Activated CD8-positive, alpha-beta memory T cell treated with anti-CD3 and anti-CD28 coated beads, Interleukin-2, amount 50 U/mL, for 24 hours (primary cell): Measurements from ENCODE around the gene NSMCE1.
"Not testable (repeated sequence)": the region's sequence is repeated elsewhere in the genome, so short reads cannot be mapped to it uniquely, and the experiment has no call there.

ENCODE experiments used
- DNase-seq: peaks from one replicate; pipeline ENCODE4 v3.0.0-alpha.2; 2020; ENCODE audit errors: extremely low read depth

Gene NSMCE1

DNA sequence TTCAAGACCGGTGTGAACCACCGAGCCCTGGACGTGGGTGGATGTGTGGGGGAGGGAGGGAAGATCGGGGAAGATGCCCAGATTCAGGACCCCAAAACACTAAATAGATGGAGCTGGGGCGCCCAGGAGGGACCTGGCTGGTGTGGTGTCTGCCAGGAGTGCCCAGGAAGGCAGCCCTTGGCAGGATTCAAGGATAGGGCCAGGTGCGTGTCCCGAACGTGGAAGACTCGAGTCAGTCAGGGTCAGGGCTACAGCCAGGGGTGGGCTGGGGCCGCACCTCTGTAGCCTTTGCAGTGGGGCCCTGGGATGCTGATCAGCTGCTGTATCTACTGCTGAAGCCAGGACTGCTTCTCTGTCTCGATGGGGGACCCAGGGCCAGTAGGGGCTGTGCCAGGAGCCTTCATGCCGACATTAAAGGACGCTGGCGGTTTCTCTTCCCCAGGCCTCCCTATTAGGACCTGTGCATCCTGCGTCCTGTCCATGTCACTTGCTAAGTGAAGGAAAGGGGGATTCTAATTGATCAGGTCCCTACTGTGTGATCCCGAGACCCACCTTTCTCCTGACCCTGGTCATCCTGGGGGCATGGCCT lies 52.2 kb downstream of the NSMCE1 start:
- no peak for DNase-seq

DNA sequence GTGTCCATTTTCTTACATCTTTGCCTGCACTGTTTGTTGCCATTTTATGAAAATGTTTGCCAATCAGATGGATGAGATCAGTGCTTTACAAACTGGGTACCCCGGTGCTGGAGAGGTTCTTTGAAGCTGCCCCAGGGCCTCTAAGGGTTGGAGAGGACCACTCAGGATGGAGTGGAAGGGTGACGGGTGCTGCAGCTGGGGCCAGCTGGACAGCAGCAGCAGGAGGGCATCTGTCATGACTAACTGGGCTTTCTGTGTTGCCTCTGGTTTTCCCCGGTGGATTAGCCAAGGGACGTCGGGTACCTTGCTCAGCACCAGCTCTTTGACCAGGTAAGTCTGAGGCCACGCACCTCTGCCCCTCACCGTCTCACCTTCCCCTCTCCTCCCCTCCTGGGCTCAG lies 52.9 kb downstream of the NSMCE1 start:
- DNase-seq = no peak

DNA sequence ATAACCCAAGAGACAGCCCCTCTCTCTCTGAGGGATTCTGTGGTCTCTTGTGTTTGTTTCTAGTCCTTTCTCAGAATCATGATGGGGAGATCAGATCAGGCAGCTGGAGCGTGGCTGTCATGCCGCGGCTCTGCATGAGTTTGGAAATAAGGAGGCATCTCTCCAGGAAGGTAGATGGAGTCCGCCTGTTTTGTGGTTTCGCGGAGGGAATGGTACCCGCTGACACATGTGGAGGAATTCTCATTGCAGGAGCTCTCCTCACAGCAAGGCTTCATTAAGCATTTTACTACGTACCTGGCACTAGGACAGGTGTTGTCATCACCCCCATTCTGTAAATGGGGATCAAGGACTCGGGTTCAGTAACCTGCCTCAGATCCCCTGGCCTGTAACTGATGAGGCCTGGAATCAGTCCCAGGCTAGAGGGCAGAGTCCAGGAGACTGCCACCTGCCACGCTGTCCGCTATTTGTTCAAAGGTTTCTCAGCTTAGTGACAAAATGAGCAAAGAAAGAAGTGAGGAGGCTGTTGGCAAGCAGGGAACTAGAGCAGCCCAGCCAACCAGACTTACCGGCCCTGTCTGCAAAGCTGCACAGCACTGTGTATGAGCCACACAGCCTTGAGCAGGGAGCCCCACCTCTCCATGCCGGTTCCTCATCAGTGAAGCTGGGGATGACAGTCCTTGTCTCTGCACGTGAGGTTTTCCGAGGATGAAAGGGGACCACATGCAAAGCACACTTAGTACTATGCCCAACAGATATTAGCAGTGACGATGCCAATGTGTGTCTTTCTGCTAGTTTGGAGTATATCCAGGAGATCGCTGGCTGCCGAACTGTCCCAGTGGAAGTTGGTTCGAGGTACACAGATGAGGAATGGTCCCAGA lies 54.2 kb downstream of the NSMCE1 start:
- no peak for DNase-seq

DNA sequence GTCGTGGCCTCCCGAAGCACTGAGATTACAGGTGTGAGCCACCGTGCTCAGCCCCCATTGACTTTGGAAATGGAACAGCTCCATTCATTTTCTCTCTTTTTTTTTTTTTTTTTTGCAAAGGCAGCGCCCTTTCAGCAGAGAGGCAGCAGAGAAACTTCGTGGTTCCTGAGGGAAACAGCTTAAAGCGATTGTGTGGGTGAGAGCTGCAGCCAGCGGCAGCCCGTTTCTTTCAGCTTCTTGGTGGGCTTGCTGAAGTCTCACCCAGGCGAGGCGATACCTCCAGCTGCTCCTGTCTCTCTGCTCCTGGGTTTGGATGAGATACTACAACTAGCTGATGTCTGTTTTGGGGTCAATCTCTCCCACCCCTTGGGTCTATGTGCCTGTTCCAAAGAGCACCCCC lies 57.5 kb downstream of the NSMCE1 start:
- no peak for DNase-seq

DNA sequence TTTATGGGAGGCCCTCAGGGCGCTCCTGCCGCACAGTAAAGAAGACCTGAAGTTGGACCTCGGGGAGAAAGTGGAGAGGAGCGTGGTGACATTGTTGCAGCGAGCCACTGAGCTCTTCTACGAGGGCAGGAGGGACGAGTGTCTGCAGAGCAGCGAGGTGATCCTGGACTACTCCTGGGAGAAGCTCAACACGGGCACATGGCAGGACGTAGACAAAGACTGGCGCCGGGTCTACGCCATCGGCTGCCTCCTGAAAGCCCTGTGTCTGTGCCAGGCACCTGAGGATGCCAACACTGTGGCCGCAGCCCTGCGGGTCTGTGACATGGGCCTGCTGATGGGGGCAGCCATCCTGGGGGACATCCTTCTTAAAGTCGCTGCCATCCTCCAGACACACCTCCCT lies 58.4 kb downstream of the NSMCE1 start:
- DNase-seq = no peak

DNA sequence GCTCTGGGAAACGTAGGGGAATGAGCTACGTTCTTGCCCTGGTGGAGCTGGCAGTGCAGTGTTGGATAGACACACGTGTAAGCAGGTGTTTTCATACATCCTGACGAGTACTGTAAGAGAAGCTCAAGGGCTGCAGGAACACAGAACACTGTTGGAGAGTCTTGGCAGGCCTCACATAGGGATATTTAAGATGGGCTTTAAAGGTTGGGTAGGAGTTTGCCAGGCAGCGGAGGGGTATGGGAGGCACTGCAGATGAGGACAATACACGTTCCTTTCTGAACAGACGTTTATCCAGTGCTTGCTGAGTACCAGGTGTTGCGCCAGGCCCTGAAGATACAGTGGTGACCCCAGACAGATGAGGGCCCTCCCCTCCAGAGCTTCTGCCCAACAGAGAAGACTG lies 59.0 kb downstream of the NSMCE1 start:
- DNase-seq = no peak

DNA sequence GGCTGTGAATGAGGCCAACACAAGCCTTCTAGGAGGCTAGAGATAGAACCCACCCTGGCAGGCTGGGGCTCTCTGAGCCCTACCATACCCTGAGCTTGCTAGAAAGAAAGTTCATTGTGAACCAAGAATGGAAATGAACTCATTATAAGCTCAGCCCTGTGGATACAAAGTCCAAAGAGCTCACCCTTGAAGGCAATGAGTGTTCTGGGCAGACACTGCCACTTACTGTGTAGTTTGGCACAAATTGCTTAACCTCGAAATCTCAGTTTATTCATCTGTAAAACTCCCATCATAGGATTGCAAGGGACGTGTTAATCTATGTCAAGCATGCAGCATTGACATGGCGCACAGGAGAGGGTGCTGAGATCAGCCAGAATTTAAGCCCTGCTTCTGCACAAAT lies 59.8 kb downstream of the NSMCE1 start:
- DNase-seq = no peak

DNA sequence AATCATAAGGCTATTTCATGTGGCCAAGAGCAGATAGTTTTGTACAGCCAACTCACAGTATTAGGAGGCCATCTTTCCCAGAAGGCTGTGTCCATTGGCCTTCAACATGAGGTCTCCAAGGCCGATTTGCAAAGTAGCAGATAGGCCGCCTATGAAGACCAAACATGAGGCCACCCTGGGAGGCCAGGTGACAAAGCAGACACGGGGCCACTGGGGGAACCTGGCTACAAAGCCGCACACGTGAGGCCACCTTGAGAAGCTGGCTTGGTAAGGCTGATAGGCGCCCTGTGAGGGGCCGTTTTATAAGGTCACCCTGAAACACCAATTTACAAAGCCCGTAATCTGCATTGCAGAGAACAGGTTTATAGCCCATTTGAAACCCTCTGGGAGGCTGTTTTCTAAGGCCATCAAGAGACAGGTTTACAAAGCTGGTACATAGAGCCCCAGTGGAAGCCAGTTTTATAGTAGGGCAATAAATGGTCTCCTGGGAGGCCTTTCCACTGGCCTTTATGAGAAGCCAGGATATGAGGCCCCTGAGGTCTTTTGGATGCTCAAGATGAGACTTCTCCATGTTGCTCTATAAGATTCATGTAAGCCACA lies 60.4 kb downstream of the NSMCE1 start:
- no peak for DNase-seq

DNA sequence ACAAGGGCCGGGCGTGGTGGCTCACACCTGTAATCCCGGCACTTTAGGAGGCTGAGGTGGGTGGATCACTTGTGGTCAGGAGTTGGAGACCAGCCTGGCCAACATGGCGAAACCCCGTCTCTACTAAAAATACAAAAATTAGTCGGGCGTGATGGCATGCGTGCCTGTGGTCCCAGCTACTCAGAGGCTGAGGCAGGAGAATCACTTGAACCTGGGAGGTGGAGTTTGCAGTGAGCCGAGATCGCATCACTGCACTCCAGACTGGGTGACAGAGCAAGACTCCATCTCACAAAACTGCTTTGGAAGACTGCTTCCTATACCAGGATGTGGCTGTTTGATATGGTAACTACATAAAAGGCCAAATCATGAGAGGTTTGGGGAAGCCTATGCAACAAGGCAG lies 61.5 kb downstream of the NSMCE1 start:
- DNase-seq = not testable (repeated sequence)

DNA sequence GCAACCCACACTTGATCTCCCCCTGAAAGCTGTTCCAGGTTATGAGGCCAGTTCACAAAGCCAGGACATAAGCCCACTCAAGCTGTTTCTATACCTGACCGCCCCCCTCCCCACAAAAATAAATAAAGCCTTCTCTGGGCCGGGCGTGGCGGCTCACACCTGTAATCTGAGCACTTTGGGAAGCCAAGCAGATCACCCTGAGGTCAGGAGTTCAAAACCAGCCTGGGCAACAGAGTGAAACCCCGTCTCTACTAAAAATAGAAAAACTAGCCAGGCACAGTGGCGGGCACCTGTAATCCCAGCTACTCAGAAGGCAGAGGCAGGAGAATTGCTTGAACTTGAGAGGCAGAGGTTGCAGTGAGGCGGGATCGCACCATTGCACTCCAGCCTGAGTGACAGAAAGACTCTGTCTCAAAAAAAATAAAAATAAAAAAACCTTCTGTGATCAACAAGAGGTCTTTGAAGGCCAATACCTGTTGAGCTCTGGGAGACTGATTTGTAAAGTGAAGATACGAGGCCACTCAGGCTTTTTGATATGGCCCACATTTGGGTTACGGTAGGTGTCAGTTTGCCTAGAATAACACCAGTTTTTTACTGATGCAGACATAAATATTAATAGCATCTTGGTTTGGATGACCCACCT lies 63.0 kb downstream of the NSMCE1 start:
- no peak for DNase-seq

DNA sequence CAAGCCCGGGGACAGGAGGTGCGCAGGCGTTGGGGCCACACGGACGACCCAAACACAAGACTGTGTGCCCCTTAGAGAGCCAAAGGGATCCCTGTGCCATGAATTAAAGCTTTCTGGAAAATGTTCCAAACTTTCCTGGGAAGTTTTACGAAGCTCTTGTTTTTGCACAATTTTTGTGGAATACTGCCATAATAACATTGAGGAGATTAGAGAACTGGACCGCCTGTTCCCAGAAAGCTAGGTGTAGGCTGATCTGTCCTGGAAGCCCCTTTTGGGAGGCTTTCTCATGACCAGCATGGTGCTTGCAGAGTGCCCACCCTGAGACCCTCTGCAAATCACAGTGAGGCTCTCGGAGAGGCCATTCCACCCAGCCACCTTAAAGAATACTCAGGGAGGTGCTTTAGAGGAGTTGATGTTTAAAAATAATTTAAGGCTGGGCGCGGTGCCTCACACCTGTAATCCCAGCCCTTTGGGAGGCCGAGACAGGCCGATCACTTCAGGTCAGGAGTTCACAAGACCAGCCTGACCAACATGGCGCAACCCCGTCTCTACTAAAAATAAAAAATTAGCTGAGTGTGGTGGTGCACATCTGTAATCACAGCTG lies 64.2 kb downstream of the NSMCE1 start:
- DNase-seq = no peak

DNA sequence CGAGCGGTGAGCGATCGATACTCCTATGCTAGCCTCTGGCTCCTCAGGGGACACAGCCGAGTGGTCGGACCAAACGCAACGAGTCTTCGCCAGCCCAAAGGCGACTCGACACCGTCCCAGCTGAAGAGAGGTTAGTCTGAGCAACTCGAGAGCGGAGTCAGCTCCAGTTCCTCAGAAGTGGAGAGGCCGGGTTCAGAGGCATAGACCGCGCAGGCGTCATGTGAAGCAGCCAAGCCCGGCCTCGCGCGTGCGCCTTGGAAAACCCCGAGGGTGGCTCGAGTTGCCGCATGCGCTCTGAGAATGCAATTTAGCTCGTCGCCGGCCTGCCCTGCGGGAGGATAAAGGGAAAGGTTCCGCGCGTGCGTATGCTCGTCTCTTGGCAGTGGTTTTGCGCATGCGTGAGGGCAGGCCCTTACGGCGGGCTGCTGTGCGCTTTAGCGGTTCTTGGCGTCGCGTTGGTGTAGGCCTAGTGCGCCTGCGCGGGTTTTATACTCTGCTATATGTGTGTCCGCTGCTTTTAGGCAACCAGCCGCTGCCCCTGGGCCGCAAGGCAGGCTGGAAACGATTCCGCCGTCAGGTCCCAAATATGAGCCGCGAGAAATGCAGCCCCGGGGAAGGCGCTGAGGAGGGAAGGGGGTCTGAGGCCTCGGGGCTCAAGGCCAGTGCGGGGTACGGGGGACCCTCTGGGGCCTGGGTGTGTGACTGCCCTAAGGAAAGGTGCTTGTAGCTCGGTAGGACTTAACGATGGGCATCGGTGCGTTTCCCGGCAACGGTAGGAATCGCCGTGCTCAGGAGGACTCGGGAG lies 64.9 kb downstream of the NSMCE1 start, which contains the start of gene KDM8:
KDM8 (plus strand) TSS at position 20 of the 805 bp plus-strand sequence. CDS start 6,598 bp downstream, outside the sequence.
- peak; percentile 100 for DNase-seq

DNA sequence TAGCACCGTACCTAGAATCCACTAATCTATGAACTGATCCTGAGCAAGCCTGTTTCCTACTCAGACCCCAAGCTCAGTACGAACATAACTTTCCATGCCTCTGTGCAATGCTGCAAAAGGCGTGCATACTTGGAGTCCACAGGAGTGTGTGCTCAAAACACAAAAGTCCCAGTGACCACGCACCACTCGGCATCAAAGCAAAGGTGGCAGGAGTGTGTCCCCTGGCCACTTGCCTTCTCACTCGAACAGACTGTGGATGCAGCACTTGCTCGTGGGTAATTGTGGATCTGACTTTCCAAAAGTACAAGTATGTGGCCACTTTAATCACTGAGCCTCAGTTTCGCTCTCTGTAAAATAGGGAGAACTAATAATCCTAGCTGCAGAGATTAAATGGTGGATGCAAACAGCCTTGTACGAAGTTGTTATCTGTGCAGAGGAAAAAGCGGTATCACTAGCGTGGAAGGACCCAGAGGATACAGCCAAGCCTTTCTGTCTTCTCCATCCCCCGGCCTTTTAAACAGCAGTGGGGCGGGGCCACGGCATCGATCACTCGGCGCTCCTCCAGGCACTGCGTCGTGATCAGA lies 65.6 kb downstream of the NSMCE1 start:
- DNase-seq = no peak

DNA sequence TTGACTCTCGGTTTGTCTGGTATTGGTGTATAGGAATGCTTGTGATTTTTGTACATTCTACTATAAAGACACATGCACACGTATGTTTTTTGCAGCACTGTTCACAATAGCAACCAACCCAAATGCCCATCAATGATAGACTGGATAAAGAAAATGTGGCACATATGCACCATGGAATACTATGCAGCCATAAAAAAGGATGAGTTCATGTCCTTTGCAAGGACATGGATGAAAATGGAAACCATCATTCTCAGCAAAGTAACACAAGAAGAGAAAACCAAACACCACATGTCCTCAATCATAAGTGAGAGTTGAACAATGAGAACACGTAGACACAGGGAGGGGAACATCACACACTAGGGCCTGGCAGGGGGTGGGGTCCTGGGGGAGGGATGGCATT lies 67.7 kb downstream of the NSMCE1 start:
- not testable (repeated sequence) for DNase-seq

DNA sequence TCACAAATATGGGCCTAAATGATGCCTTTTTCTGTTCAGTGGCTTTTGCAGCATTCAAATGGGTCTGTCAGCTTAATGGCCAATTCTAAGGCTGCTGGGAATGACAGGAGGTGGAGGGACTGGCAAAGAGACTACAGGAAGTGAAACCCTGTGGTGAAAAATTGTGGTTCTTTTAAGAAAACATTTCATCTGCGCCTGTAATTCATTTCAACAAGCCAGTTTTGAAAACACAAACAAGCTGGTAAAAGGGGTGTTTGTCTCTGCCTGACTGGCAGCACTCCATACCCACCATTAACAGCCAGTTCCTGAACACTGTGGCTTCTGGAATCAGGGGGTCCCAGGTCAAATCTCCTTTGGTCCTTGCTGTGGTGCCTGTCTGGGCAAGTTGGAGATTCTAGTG lies 68.8 kb downstream of the NSMCE1 start:
- DNase-seq = no peak

DNA sequence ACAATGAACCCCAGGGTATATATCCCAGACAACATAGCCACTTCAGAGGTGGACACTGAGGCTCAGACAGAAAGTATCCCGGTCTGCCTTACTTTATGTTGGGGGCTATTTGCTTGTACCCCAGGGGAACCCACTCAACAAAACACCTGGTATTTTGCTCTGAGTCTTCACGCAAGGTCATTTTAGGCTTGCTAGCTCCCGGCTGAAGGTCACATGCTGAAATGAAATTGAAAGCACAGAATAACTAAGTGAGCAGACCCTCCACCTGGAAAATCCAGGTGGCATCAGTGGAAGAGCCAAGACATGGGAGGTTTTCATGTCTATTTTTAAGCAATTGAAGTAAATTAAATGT lies 69.4 kb downstream of the NSMCE1 start:
- DNase-seq = no peak

DNA sequence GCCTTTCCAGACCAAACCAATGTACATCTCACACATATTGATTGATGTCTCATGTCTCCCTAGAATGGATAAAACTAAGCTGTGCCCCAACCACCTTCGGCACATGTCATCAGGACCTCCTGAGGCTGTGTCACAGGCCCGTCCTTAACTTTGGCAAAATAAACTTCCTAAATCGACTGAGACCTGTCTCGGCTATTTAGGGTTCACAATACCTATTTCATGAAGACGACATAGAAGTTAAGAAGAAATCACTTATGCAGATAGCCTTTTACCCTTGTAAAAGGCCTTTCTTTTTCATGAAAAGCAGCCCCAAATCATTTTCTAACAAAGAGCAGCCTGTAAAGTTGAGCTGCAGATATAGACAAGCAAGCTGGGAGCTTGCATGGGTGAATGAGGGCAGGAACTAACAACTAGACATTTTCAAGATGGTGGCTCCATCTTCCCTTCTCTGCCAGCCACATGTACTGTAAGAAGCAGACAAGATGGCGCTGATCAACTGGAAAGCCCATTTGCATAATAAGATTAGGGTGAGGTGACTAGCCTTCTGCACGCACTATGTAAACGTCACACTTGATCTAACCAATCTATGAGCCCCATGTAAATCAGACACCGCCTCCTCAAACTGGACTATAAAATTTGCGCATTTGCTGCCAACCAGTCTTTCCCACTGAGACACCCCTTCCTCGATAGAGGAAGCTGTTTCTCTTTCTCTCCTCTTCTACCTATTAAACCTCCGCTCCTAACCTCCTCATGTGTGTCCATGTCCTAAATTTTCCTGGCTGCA lies 69.9 kb downstream of the NSMCE1 start:
- DNase-seq = no peak

DNA sequence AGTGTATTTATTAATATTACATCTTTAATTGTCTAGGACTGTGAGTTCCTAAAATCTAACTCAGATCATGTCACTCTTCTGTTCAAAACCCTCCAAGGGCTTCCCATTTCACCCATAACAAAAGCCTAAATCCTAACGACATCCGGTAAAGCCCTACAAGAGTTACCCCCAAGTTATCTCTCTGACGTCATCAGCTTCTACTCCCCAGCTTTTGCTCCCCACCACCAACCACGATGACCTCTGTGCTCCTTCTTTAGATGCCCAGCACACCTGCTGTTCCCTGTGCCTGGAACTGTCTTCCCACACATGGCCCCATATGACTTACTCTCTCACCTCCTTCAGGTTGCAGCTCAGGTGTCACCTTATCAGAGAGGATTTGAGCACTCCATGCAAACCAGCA lies 71.6 kb downstream of the NSMCE1 start:
- no peak for DNase-seq

DNA sequence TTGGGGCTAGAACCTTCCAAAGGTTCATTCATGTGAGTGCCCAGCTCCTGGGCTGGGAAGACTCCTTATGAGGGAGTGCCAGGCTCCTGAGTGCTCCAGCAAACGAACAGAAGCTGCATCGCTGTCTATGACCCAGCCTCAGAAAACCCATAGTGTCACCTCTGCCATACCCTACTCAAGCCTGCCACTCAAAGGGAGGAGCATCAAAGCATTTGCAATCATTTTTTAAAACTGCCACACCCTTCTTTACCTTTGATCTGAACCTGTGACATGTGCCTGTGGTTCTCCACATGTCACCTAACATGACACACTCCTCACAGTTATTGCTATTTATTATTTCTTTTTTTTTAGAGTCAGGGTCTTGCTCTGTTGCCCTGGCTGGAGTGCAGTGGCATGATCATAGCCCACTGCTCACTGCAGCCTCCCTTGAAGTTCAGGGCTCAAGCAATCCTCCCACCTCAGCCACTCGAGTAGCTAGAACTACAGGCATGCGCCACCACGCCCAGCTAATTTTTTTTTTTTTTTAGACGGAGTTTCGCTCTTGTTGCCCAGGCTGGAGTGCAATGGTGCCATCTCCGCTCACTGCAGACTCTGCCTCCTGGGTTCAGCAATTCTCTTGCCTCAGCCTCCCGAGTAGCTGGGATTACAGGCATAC lies 72.5 kb downstream of the NSMCE1 start:
- no peak for DNase-seq
